ENCODE measurements around the gene ODAM.
"Not testable (repeated sequence)": the region's sequence is repeated elsewhere in the genome, so short reads cannot be mapped to it uniquely, and the experiment has no call there.

The ODAM gene

GRCh38 chr4:70195425-70195824 is at the start of gene ODAM:
Gene ODAM (plus strand): TSS chr4:70195725. CDS start chr4:70196544, 819 bp downstream.
- DNase-seq (ENCODE audit: low spot score) = no peak

GRCh38 chr4:70151271-70151670 is 44.3 kb upstream of the ODAM start:
- DNase-seq (ENCODE audit: low spot score) = no peak

GRCh38 chr4:70152088-70152487 is 43.4 kb upstream of the ODAM start:
- no peak for DNase-seq (ENCODE audit: low spot score)

GRCh38 chr4:70153937-70154336 is 41.6 kb upstream of the ODAM start, which contains the start of gene PRR27:
Gene PRR27 (plus strand): TSS chr4:70154237. CDS start chr4:70154376, 139 bp downstream.
- DNase-seq (ENCODE audit: low spot score) = no peak

GRCh38 chr4:70158576-70158975 is 36.9 kb upstream of the ODAM start:
- DNase-seq (ENCODE audit: low spot score) = no peak

- DNase-seq (ENCODE audit: low spot score) = no peak
Observed at GRCh38 chr4:70177090-70177489, 18.4 kb upstream of the ODAM start.

- no peak for DNase-seq (ENCODE audit: low spot score)
Observed at GRCh38 chr4:70178075-70178660, 17.4 kb upstream of the ODAM start.

- DNase-seq (ENCODE audit: low spot score) = no peak
Observed at GRCh38 chr4:70179811-70180210, 15.7 kb upstream of the ODAM start.

- DNase-seq (ENCODE audit: low spot score) = no peak
Observed at GRCh38 chr4:70181864-70182263, 13.7 kb upstream of the ODAM start.

- DNase-seq (ENCODE audit: low spot score) = no peak
Observed at GRCh38 chr4:70182517-70183167, 12.9 kb upstream of the ODAM start.

- peak; percentile 12 for DNase-seq (ENCODE audit: low spot score)
Observed at GRCh38 chr4:70183168-70183939, 12.2 kb upstream of the ODAM start.

GRCh38 chr4:70183940-70184246 is 11.6 kb upstream of the ODAM start:
- no peak for DNase-seq (ENCODE audit: low spot score)

- DNase-seq (ENCODE audit: low spot score) = no peak
Observed at GRCh38 chr4:70187216-70187615, 8.3 kb upstream of the ODAM start.

- no peak for DNase-seq (ENCODE audit: low spot score)
Observed at GRCh38 chr4:70190579-70190978, 4.9 kb upstream of the ODAM start.

GRCh38 chr4:70191647-70192046 is 3.9 kb upstream of the ODAM start:
- no peak for DNase-seq (ENCODE audit: low spot score)

- no peak for DNase-seq (ENCODE audit: low spot score)
Observed at GRCh38 chr4:70192895-70193294, 2.6 kb upstream of the ODAM start.

GRCh38 chr4:70196857-70197256 is 1.3 kb downstream of the ODAM start:
- no peak for DNase-seq (ENCODE audit: low spot score)

- no peak for DNase-seq (ENCODE audit: low spot score)
Observed at GRCh38 chr4:70197842-70198241, 2.3 kb downstream of the ODAM start.

GRCh38 chr4:70203601-70204000 is 8.1 kb downstream of the ODAM start:
- no peak for DNase-seq (ENCODE audit: low spot score)

GRCh38 chr4:70212752-70213151 is 17.2 kb downstream of the ODAM start:
- DNase-seq (ENCODE audit: low spot score) = not testable (repeated sequence)

- not testable (repeated sequence) for DNase-seq (ENCODE audit: low spot score)
Observed at GRCh38 chr4:70216109-70216508, 20.6 kb downstream of the ODAM start.

GRCh38 chr4:70216550-70216949 is 21.0 kb downstream of the ODAM start:
- not testable (repeated sequence) for DNase-seq (ENCODE audit: low spot score)

GRCh38 chr4:70221389-70221788 is 25.9 kb downstream of the ODAM start:
- DNase-seq (ENCODE audit: low spot score) = not testable (repeated sequence)
